Stomach (tissue), 4 donors: Measurements from ENCODE around the gene TCF12.

Source experiments
- EP300 ChIP-seq: sonication (generic); formaldehyde crosslinking; IDR thresholded peaks from one replicate; pipeline ENCODE4 v1.6.1; 2017; ENCODE audit warnings: antibody characterized with exemption
- POLR2A ChIP-seq, 4 donors: fragments of 450-650 bp; IDR thresholded peaks; one replicate each; pipeline ENCODE4 v1.6.1; 2016; ENCODE audit warnings: antibody characterized with exemption in 4 of 4, control low read depth in 2 of 4, mild to moderate bottlenecking in 1 of 4, moderate library complexity in 1 of 4
- POLR2AphosphoS5 ChIP-seq, 3 donors: sonication (generic); formaldehyde crosslinking; IDR thresholded peaks; one replicate each; pipeline ENCODE4 v1.6.1; 2016; ENCODE audit warnings: antibody characterized with exemption in 3 of 3
- TF ChIP-seq, protein P1 (sequence below), 7 experiments: fragments of 450-650 bp in 4 of 7; fragments of 200-600 bp in 3 of 7; sonication (generic) in 3 of 7; IDR thresholded peaks; one replicate each; pipeline ENCODE4 v1.5.1; 2016 to 2019; ENCODE audit warnings: antibody characterized with exemption in 7 of 7, control low read depth in 2 of 7, mild to moderate bottlenecking in 1 of 7

DNA sequence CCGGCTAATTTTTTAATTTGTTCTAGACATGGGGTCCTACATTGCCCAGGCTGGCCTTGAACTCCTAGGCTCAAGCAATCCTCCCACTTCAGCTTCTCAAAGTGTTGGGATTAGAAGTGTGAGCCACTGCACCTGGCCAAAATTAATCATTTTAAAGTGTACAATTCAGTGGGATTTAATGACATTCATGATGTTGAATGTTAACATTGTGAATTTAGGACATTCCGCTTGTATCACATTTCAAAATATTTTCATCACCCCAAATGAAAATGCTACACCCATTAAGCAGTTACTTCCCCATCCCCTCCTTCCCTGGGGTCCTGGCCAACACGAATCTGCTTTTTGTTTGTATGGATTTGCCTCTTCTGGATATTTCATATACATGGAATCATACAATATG lies 395.8 kb downstream of the TCF12 start:
- TF ChIP-seq, protein P1, sequence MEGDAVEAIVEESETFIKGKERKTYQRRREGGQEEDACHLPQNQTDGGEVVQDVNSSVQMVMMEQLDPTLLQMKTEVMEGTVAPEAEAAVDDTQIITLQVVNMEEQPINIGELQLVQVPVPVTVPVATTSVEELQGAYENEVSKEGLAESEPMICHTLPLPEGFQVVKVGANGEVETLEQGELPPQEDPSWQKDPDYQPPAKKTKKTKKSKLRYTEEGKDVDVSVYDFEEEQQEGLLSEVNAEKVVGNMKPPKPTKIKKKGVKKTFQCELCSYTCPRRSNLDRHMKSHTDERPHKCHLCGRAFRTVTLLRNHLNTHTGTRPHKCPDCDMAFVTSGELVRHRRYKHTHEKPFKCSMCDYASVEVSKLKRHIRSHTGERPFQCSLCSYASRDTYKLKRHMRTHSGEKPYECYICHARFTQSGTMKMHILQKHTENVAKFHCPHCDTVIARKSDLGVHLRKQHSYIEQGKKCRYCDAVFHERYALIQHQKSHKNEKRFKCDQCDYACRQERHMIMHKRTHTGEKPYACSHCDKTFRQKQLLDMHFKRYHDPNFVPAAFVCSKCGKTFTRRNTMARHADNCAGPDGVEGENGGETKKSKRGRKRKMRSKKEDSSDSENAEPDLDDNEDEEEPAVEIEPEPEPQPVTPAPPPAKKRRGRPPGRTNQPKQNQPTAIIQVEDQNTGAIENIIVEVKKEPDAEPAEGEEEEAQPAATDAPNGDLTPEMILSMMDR (IDR thresholded peaks at IDR 0.05) = no peak
- TF ChIP-seq POLR2A (IDR thresholded peaks at IDR 0.05) (no peak), POLR2AphosphoS5 (IDR thresholded peaks at IDR 0.05) (no peak), EP300 (no peak)
